Muscle of arm (tissue), 12 donors: ENCODE results near the gene SHISA6. TPM values are rescaled to one million over a fixed set of nuclear protein-coding genes. Genes with fewer than 3 reads are reported as not detected.
"Not testable (repeated sequence)": the region's sequence is repeated elsewhere in the genome, so short reads cannot be mapped to it uniquely, and the experiment has no call there.

Source experiments
- DNase-seq: peaks from one replicate; pipeline ENCODE4 v3.0.0-alpha.2; 2013
- polyA plus RNA-seq, 12 donors: library from polyadenylated mRNA; unstranded; fragments of 120-200 nt; gene quantifications; one replicate each; pipeline ENCODE4 v1.2.1, GENCODE V29; 2013; ENCODE audit not compliant: insufficient read length in 12 of 12

SHISA6 gene
- polyA plus RNA-seq, 12 donors: 8.7 to 17.1 (median 12.2) TPM; not detected in 1

- DNase-seq: not testable (repeated sequence)
These were observed 60.9 kb downstream of the SHISA6 start for GRCh38 chr17:11301874-11302273.

- DNase-seq: peak; percentile 85
These were observed 61.6 kb downstream of the SHISA6 start for GRCh38 chr17:11302401-11303186.

GRCh38 chr17:11303773-11304394 lies 62.9 kb downstream of the SHISA6 start:
- DNase-seq: no peak

GRCh38 chr17:11304568-11304967 lies 63.6 kb downstream of the SHISA6 start:
- no peak for DNase-seq

- DNase-seq: no peak
These were observed 64.5 kb downstream of the SHISA6 start for GRCh38 chr17:11305524-11305923.

- no peak for DNase-seq
These were observed 67.5 kb downstream of the SHISA6 start for GRCh38 chr17:11308531-11308930.

GRCh38 chr17:11309033-11309432 lies 68.0 kb downstream of the SHISA6 start:
- no peak for DNase-seq

GRCh38 chr17:11309850-11310249 lies 68.8 kb downstream of the SHISA6 start:
- no peak for DNase-seq

GRCh38 chr17:11316451-11316850 lies 75.4 kb downstream of the SHISA6 start:
- not testable (repeated sequence) for DNase-seq

GRCh38 chr17:11318207-11318606 lies 77.2 kb downstream of the SHISA6 start:
- no peak for DNase-seq

- DNase-seq: no peak
These were observed 78.9 kb downstream of the SHISA6 start for GRCh38 chr17:11319894-11320293.

- no peak for DNase-seq
These were observed 83.0 kb downstream of the SHISA6 start for GRCh38 chr17:11324021-11324420.

GRCh38 chr17:11324846-11325420 lies 83.9 kb downstream of the SHISA6 start:
- DNase-seq: no peak

- no peak for DNase-seq
These were observed 85.5 kb downstream of the SHISA6 start for GRCh38 chr17:11326492-11326891.

- DNase-seq: no peak
These were observed 87.8 kb downstream of the SHISA6 start for GRCh38 chr17:11328770-11329169.

GRCh38 chr17:11330006-11330405 lies 89.0 kb downstream of the SHISA6 start:
- peak; percentile 58 for DNase-seq

- DNase-seq: peak; percentile 83
These were observed 89.8 kb downstream of the SHISA6 start for GRCh38 chr17:11330826-11331225.

GRCh38 chr17:11331547-11332513 lies 90.8 kb downstream of the SHISA6 start:
- DNase-seq: peak; percentile 31

- DNase-seq: no peak
These were observed 91.7 kb downstream of the SHISA6 start for GRCh38 chr17:11332706-11333105.

- DNase-seq: no peak
These were observed 93.5 kb downstream of the SHISA6 start for GRCh38 chr17:11334493-11334892.

GRCh38 chr17:11336290-11336689 lies 95.3 kb downstream of the SHISA6 start:
- DNase-seq: no peak

- no peak for DNase-seq
These were observed 99.8 kb downstream of the SHISA6 start for GRCh38 chr17:11340803-11341202.
